Naive thymus-derived CD4-positive, alpha-beta T cell (primary cell): Measurements from ENCODE around the gene TPRX1. TPM values are rescaled to one million over a fixed set of nuclear protein-coding genes. Genes with fewer than 3 reads are reported as not detected.
"Not testable (repeated sequence)": the region's sequence is repeated elsewhere in the genome, so short reads cannot be mapped to it uniquely, and the experiment has no call there.

Source experiments
- ATAC-seq: fragments of 150-1000 bp; cut with Tn5 transposase; 2 replicates; pipeline ENCODE4 v1.10.0; 2021; ENCODE audit warnings: mild to moderate bottlenecking, moderate library complexity
- CTCF ChIA-PET: fragments of 350-600 bp; sonication (Branson Sonifier 250); formaldehyde crosslinking; loops from one replicate; lab custom pipeline; 2021; ENCODE audit warnings: antibody characterized with exemption; lab: Charles Lee
- POLR2A ChIA-PET: fragments of 350-600 bp; sonication (Branson Sonifier 250); formaldehyde crosslinking; loops from one replicate; lab custom pipeline; 2021; ENCODE audit warnings: antibody characterized with exemption, inconsistent platforms; lab: Charles Lee
- DNase-seq, 9 donors: peaks; one replicate each; pipeline versions ENCODE4 v3.0.0 to v3.0.0-alpha.2; 2020 to 2022; ENCODE audit warnings: mixed read lengths in 1 of 9
- H3K27ac ChIP-seq: one replicate; pipeline ENCODE4 v1.7.0; 2013; ENCODE audit warnings: mild to moderate bottlenecking, low read depth, low read length, moderate library complexity
- H3K27me3 ChIP-seq, 2 donors: one replicate each; pipeline ENCODE4 v1.7.0; 2013; ENCODE audit warnings: low read length in 2 of 2, mild to moderate bottlenecking in 2 of 2, moderate library complexity in 2 of 2; ENCODE audit not compliant: control insufficient read depth in 2 of 2, insufficient read depth in 2 of 2
- H3K36me3 ChIP-seq, 3 experiments: 1 replicate in 2 of 3; 2 replicates in 1 of 3; pipeline ENCODE4 v1.7.0; 2013; ENCODE audit warnings: low read length in 3 of 3, mild to moderate bottlenecking in 3 of 3, moderate library complexity in 1 of 3; ENCODE audit not compliant: insufficient read depth in 3 of 3, control insufficient read depth in 2 of 3
- H3K4me1 ChIP-seq, 2 donors: one replicate each; pipeline ENCODE4 v1.7.0; 2013; ENCODE audit warnings: low read length in 2 of 2, mild to moderate bottlenecking in 2 of 2, moderate library complexity in 1 of 2; ENCODE audit not compliant: control insufficient read depth in 2 of 2, insufficient read depth in 2 of 2
- H3K4me3 ChIP-seq: 2 replicates; pipeline ENCODE4 v1.7.0; 2013; ENCODE audit warnings: mild to moderate bottlenecking, low read length
- H3K9me3 ChIP-seq, 3 experiments: 1 replicate in 2 of 3; 2 replicates in 1 of 3; pipeline ENCODE4 v1.7.0; 2013; ENCODE audit warnings: low read length in 3 of 3; ENCODE audit not compliant: control insufficient read depth in 2 of 3
- H3K27ac Mint-ChIP-seq, 9 donors: one replicate each; pipeline ENCODE4 v1.8.0; 2020 to 2022; ENCODE audit warnings: mixed read lengths in 9 of 9, mild to moderate bottlenecking in 8 of 9, moderate library complexity in 5 of 9, inconsistent platforms in 2 of 9
- H3K27me3 Mint-ChIP-seq, 5 donors: one replicate each; pipeline ENCODE4 v1.8.0; 2021 to 2022; ENCODE audit warnings: mixed read lengths in 5 of 5, mild to moderate bottlenecking in 1 of 5
- H3K36me3 Mint-ChIP-seq, 5 donors: one replicate each; pipeline ENCODE4 v1.8.0; 2020 to 2022; ENCODE audit warnings: mixed read lengths in 5 of 5, mild to moderate bottlenecking in 3 of 5, inconsistent platforms in 1 of 5
- H3K4me1 Mint-ChIP-seq, 7 donors: one replicate each; pipeline ENCODE4 v1.8.0; 2020 to 2022; ENCODE audit warnings: mixed read lengths in 7 of 7, mild to moderate bottlenecking in 3 of 7, inconsistent platforms in 1 of 7
- H3K4me3 Mint-ChIP-seq, 10 donors: one replicate each; pipeline ENCODE4 v1.8.0; 2020 to 2022; ENCODE audit warnings: mild to moderate bottlenecking in 10 of 10, mixed read lengths in 10 of 10, moderate library complexity in 6 of 10, inconsistent platforms in 2 of 10
- H3K9me3 Mint-ChIP-seq, 11 donors: one replicate each; pipeline ENCODE4 v1.8.0; 2020 to 2022; ENCODE audit warnings: mixed read lengths in 11 of 11, mild to moderate bottlenecking in 4 of 11, inconsistent platforms in 1 of 11, moderate library complexity in 1 of 11
- intact Hi-C, 2 donors: fragments of 100-400 bp; cut with micrococcal nuclease; formaldehyde crosslinking; loops; one replicate each; pipeline ENCODE4 v1.15.1; 2023
- polyA plus RNA-seq, 2 donors: library from polyadenylated mRNA; unstranded; fragments of 300-500 nt; fragmentation: Illumina TruSeq; gene quantifications; one replicate each; pipeline ENCODE4 v1.2.3, GENCODE V29; 2021
- total RNA-seq, 6 experiments: library from RNA in 5 of 6; stranded (reverse) in 5 of 6; gene quantifications; 1 replicate in 5 of 6; 2 replicates in 1 of 6; pipeline ENCODE4 v1.2.3 and lab custom pipeline; 2021 to 2026

The TPRX1 gene
- total and polyA plus RNA-seq, 7 experiments from 2014 or later, result not detected

DNA sequence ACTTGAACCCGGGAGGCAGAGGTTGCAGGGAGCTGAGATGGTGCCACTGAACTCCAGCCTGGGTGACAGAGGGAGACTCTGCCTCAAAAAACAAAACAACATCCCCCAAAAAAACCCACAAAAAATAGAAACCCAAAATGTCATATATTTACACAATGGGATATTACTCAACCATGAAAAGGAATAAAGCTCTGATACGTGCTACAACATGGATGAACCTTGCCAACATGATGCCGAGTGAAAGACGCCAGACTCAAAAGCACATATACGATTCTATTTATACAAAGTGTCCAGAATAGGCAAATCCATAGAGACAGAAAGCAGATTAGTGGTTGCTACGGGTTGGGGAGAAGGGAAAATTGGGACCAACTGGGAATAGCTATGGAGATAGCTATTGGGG is 2.1 kb upstream of the TPRX1 start:
- H3K27ac Mint-ChIP-seq, result no peak overlapping the region
- no peaks in the 10 kb centered on the region for H3K4me1 Mint-ChIP-seq
- no peak overlapping the region for H3K4me3 ChIP-seq
- no peaks in the 10 kb centered on the region for H3K36me3 ChIP-seq
- intact Hi-C loops, result no loop called here
- no peak for DNase-seq
- no peaks in the 10 kb centered on the region for H3K4me1 ChIP-seq
- POLR2A ChIA-PET, result interaction anchor here (0.6 kb wide), 1 partner anchor 21 kb away, joined by 3 read pairs; no protein-coding TSS in a partner anchor
- CTCF ChIA-PET, result interaction anchor here (0.5 to 0.7 kb wide), 2 partner anchors 9 to 31 kb away, joined by 3 read pairs; no protein-coding TSS in a partner anchor
- no peak for ATAC-seq
- H3K9me3 Mint-ChIP-seq, result peaks cover 0 to 1% (median 0%) of the 10 kb centered on the region in 11 donors
- H3K27me3 Mint-ChIP-seq, result peaks cover 0 to 6% (median 0%) of the 10 kb centered on the region in 5 donors
- no peaks in the 10 kb centered on the region for H3K9me3 ChIP-seq
- H3K27me3 ChIP-seq, result no peaks in the 10 kb centered on the region
- H3K4me3 Mint-ChIP-seq, result no peak overlapping the region
- H3K27ac ChIP-seq, result no peak overlapping the region
- H3K36me3 Mint-ChIP-seq, result no peaks in the 10 kb centered on the region

GRCh38 chr19:47805313-47805712 is 962 bp upstream of the TPRX1 start:
- intact Hi-C loops, result no loop called here
- POLR2A ChIA-PET, result no interaction called here

GRCh38 chr19:47803671-47804070 is 680 bp downstream of the TPRX1 start:
- H3K9me3 Mint-ChIP-seq, H3K36me3 Mint-ChIP-seq, H3K4me3 ChIP-seq, POLR2A ChIA-PET, ATAC-seq, H3K4me1 ChIP-seq, H3K4me1 Mint-ChIP-seq, H3K27me3 Mint-ChIP-seq, H3K27me3 ChIP-seq, H3K27ac ChIP-seq, H3K36me3 ChIP-seq, H3K4me3 Mint-ChIP-seq, H3K27ac Mint-ChIP-seq, intact Hi-C loops, DNase-seq, CTCF ChIA-PET, H3K9me3 ChIP-seq: not testable (repeated sequence)

More at GRCh38 chr19:47805313-47805712, 962 bp upstream of the TPRX1 start:
- ATAC-seq (no peak), DNase-seq (no peak)
- H3K9me3 Mint-ChIP-seq, result peaks cover 0 to 4% (median 0%) of the 10 kb centered on the region in 11 donors
- H3K27ac Mint-ChIP-seq, result no peak overlapping the region
- H3K4me1 Mint-ChIP-seq, result no peaks in the 10 kb centered on the region
- Histone ChIP-seq H3K36me3 (no peaks in the 10 kb centered on the region), H3K4me3 (no peak overlapping the region), H3K27ac (no peak overlapping the region), H3K4me1 (no peaks in the 10 kb centered on the region), H3K9me3 (no peaks in the 10 kb centered on the region), H3K27me3 (no peaks in the 10 kb centered on the region)
- CTCF ChIA-PET, result interaction anchor here (0.9 kb wide), 1 partner anchor 110 kb away, joined by 3 read pairs; no protein-coding TSS in a partner anchor
- H3K36me3 Mint-ChIP-seq, result peaks cover 0 to 5% (median 4%) of the 10 kb centered on the region in 5 donors
- H3K4me3 Mint-ChIP-seq, result no peak overlapping the region
- H3K27me3 Mint-ChIP-seq, result peaks cover 0 to 3% (median 0%) of the 10 kb centered on the region in 5 donors

- H3K4me3 ChIP-seq, CTCF ChIA-PET, H3K27ac ChIP-seq, intact Hi-C loops, POLR2A ChIA-PET, H3K4me3 Mint-ChIP-seq, H3K27me3 ChIP-seq, H3K4me1 ChIP-seq, DNase-seq, H3K27me3 Mint-ChIP-seq, H3K27ac Mint-ChIP-seq, H3K36me3 ChIP-seq, ATAC-seq, H3K9me3 Mint-ChIP-seq, H3K36me3 Mint-ChIP-seq, H3K9me3 ChIP-seq, H3K4me1 Mint-ChIP-seq: not testable (repeated sequence)
Measured at GRCh38 chr19:47803148-47803547, 1.2 kb downstream of the TPRX1 start.

GRCh38 chr19:47802521-47803043 is 1.8 kb downstream of the TPRX1 start:
- no peak overlapping the region for H3K27ac Mint-ChIP-seq
- no peak overlapping the region for H3K4me3 Mint-ChIP-seq
- DNase-seq (no peak), ATAC-seq (no peak)
- H3K27me3 Mint-ChIP-seq, result peaks cover 0 to 10% (median 4%) of the 10 kb centered on the region in 5 donors
- Histone ChIP-seq H3K9me3 (no peaks in the 10 kb centered on the region), H3K36me3 (no peaks in the 10 kb centered on the region), H3K27me3 (no peaks in the 10 kb centered on the region), H3K27ac (no peak overlapping the region), H3K4me1 (no peaks in the 10 kb centered on the region), H3K4me3 (no peak overlapping the region)
- peaks cover 0 to 6% (median 0%) of the 10 kb centered on the region in 11 donors for H3K9me3 Mint-ChIP-seq
- peaks cover 0 to 8% (median 4%) of the 10 kb centered on the region in 5 donors for H3K36me3 Mint-ChIP-seq
- POLR2A ChIA-PET, result no interaction called here
- CTCF ChIA-PET, result no interaction called here
- intact Hi-C loops, result no loop called here
- H3K4me1 Mint-ChIP-seq, result no peaks in the 10 kb centered on the region

- intact Hi-C loops, result no loop called here
- no peaks in the 10 kb centered on the region for H3K27me3 ChIP-seq
Measured at GRCh38 chr19:47801270-47801669, 3.1 kb downstream of the TPRX1 start.

GRCh38 chr19:47798904-47799266 is 5.5 kb downstream of the TPRX1 start:
- ATAC-seq (no peak), DNase-seq (no peak)
- no peak overlapping the region for H3K27ac Mint-ChIP-seq
- no peaks in the 10 kb centered on the region for H3K4me1 Mint-ChIP-seq
- H3K36me3 Mint-ChIP-seq, result peaks cover 0 to 12% (median 4%) of the 10 kb centered on the region in 5 donors
- H3K27ac ChIP-seq, result no peak overlapping the region
- intact Hi-C loops, result no loop called here
- no peaks in the 10 kb centered on the region for H3K9me3 ChIP-seq
- ChIA-PET POLR2A (no interaction called here), CTCF (interaction anchor here (0.6 kb wide), 1 partner anchor 576 kb away, joined by 3 read pairs; no protein-coding TSS in a partner anchor)
- H3K4me1 ChIP-seq, result no peaks in the 10 kb centered on the region
- H3K9me3 Mint-ChIP-seq, result peaks cover 0 to 6% (median 0%) of the 10 kb centered on the region in 11 donors
- H3K27me3 Mint-ChIP-seq, result peaks cover 0 to 10% (median 4%) of the 10 kb centered on the region in 5 donors
- no peak overlapping the region for H3K4me3 Mint-ChIP-seq
- H3K27me3 ChIP-seq, result no peaks in the 10 kb centered on the region
- H3K36me3 ChIP-seq, result no peaks in the 10 kb centered on the region
- no peak overlapping the region for H3K4me3 ChIP-seq

More at GRCh38 chr19:47801270-47801669, 3.1 kb downstream of the TPRX1 start:
- ChIA-PET POLR2A (no interaction called here), CTCF (no interaction called here)
- Histone ChIP-seq H3K27ac (no peak overlapping the region), H3K36me3 (no peaks in the 10 kb centered on the region), H3K4me3 (no peak overlapping the region), H3K9me3 (no peaks in the 10 kb centered on the region), H3K4me1 (no peaks in the 10 kb centered on the region)
- Mint-ChIP-seq H3K9me3 (peaks cover 0 to 6% (median 0%) of the 10 kb centered on the region in 11 donors), H3K4me3 (no peak overlapping the region), H3K4me1 (no peaks in the 10 kb centered on the region), H3K27ac (no peak overlapping the region), H3K36me3 (peaks cover 0 to 8% (median 4%) of the 10 kb centered on the region in 5 donors), H3K27me3 (peaks cover 0 to 10% (median 4%) of the 10 kb centered on the region in 5 donors)
- DNase-seq, result no peak
- no peak for ATAC-seq
